Activated gamma-delta T cell (primary cell): ENCODE data around the gene OR4A5.
"Not testable (repeated sequence)": the region's sequence is repeated elsewhere in the genome, so short reads cannot be mapped to it uniquely, and the experiment has no call there.

Experiments
- DNase-seq: peaks from one replicate; lab custom pipeline; 2025; lab: John Stamatoyannopoulos, UW
- total RNA-seq, 2 donors: gene quantifications; one replicate each; lab custom pipeline; 2026; lab: John Stamatoyannopoulos, UW

The OR4A5 gene
- 0 reads per million in 2 donors for total RNA-seq

GRCh38 chr11:54706532-54706931 is at the start of gene OR4A5:
Gene OR4A5, plus strand, starts transcription at chr11:54706832. Its CDS starts 53 bp downstream, at chr11:54706885.
- DNase-seq = not testable (repeated sequence)

GRCh38 chr11:54720094-54720493 is 13.5 kb downstream of the OR4A5 start:
- not testable (repeated sequence) for DNase-seq
